Peyer's patch (tissue), 4 donors: Measurements from ENCODE around the gene ERAL1.

ENCODE experiments used
- CTCF ChIP-seq, 6 experiments: fragments of 450-650 bp in 4 of 6; fragments of 200-600 bp in 2 of 6; sonication (generic) in 1 of 6; IDR thresholded peaks; one replicate each; pipeline ENCODE4 v1.5.1; 2017 to 2019; ENCODE audit warnings: antibody characterized with exemption in 6 of 6, mild to moderate bottlenecking in 3 of 6, moderate library complexity in 1 of 6
- POLR2A ChIP-seq, 2 donors: fragments of 450-650 bp; IDR thresholded peaks; one replicate each; pipeline ENCODE4 v1.5.1; 2017; ENCODE audit warnings: antibody characterized with exemption in 2 of 2, mild to moderate bottlenecking in 2 of 2, moderate library complexity in 2 of 2

DNA sequence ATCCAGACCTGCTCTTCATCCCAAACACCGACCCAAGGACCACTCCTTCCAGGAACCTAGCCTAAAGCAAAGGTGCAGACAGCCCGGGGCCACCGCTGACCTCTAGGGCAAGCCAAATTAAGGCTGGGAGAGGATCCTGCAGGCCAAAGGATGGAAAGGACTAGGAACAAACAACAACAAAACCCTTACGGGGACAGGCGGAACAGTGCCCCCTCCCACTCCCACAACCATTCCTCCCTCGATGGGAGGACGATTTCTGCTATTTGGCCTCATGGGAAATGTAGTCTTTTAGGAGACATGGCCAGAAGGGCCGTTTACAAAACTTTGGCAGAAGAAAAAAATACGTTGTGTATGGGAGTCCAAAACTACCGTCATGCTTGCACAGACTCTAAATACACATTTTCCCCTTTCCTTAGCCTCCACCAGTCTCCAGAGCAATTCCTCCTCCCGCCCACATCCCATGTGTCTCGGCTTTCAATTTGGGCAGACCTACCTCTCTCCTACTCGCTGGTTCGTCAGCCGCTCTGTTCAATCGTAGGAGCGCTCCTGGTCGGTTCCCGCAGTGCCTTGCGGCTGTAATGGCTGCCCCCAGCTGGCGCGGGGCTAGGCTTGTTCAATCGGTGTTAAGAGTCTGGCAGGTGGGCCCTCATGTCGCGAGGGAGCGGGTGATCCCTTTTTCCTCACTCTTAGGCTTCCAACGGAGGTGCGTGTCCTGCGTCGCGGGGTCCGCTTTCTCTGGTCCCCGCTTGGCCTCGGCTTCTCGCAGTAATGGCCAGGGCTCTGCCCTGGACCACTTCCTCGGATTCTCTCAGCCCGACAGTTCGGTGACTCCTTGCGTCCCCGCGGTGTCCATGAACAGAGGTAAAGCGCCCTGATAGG, at the start of gene ERAL1:
- TF ChIP-seq POLR2A (IDR thresholded peaks at IDR 0.05): peak; percentile 39 to 48
- peak in 1 of 6 experiments; percentile 2 for TF ChIP-seq CTCF (IDR thresholded peaks at IDR 0.05)
